HepG2 (cell line): ENCODE results near the gene OR6V1. TPM values are rescaled to one million over a fixed set of nuclear protein-coding genes. Genes with fewer than 3 reads are reported as not detected.

Experiments
- ATAC-seq: fragments of 200-7000 bp; cut with Tn5 transposase; 3 replicates; pipeline ENCODE4 v1.9.1; 2020; ENCODE audit warnings: mild to moderate bottlenecking, moderate library complexity
- BruUV-seq: library from RNA; stranded (reverse); fragments of 400-500 nt; replicated peaks from 2 replicates; lab custom pipeline; 2021; lab: Mats Ljungman, UMichigan
- CTCF ChIA-PET: fragments of 300-600 bp; formaldehyde crosslinking; extraction: SDS; loops from one replicate; lab custom pipeline; 2021; ENCODE audit warnings: low total read pairs, inconsistent platforms, low intra/inter-chr PET ratio; lab: Yijun Ruan, JAX
- POLR2A ChIA-PET: fragments of 350-600 bp; sonication (Branson Sonifier 250); formaldehyde crosslinking; loops from one replicate; lab custom pipeline; 2020; ENCODE audit warnings: antibody characterized with exemption, inconsistent platforms; lab: Yijun Ruan, JAX
- DNase-seq: peaks from one replicate; pipeline ENCODE4 v3.0.0-alpha.2; 2015; ENCODE audit warnings: low spot score
- FAIRE-seq: peaks from 3 replicates; lab custom pipeline; 2011; peaks lifted over from hg19 to GRCh38; lab: Jason Lieb, UNC
- H2AFZ ChIP-seq: one replicate; pipeline ENCODE4 v1.6.1; 2011; ENCODE audit warnings: low read length, inconsistent platforms
- H3K27ac ChIP-seq: fragments of 300-600 bp; 3 replicates; pipeline ENCODE4 v1.8.0; 2011; ENCODE audit warnings: mixed run types, mild to moderate bottlenecking, mixed read lengths, low read length, inconsistent platforms; ENCODE audit not compliant: insufficient read depth; ENCODE audit errors: extremely low read length
- H3K27me3 ChIP-seq, 2 experiments: fragments of 200-600 bp in 1 of 2; 2 replicates in 1 of 2; 3 replicates in 1 of 2; pipeline versions ENCODE4 v1.6.0 to v1.8.0; 2011; ENCODE audit warnings: low read length in 2 of 2, mild to moderate bottlenecking in 2 of 2, moderate library complexity in 2 of 2, inconsistent platforms in 1 of 2; ENCODE audit not compliant: insufficient read depth in 2 of 2, control insufficient read depth in 1 of 2
- H3K36me3 ChIP-seq, 2 experiments: fragments of 200-600 bp in 1 of 2; replicated peaks in 1 of 2; 2 replicates in 1 of 2; 3 replicates in 1 of 2; pipeline versions ENCODE4 v1.5.1 to v1.8.0; 2011; ENCODE audit warnings: low read length in 2 of 2, inconsistent platforms in 1 of 2; ENCODE audit not compliant: insufficient read depth in 2 of 2, control insufficient read depth in 1 of 2
- H3K4me1 ChIP-seq: 2 replicates; pipeline ENCODE4 v1.5.1; 2012; ENCODE audit warnings: low read length, inconsistent platforms; ENCODE audit not compliant: insufficient read depth
- H3K4me2 ChIP-seq: 2 replicates; pipeline ENCODE4 v1.6.0; 2011; ENCODE audit warnings: low read depth, low read length, inconsistent platforms
- H3K4me3 ChIP-seq, 3 experiments: fragments of 200-600 bp in 1 of 3; sonication (generic), shearing (Covaris generic) in 1 of 3; replicated peaks in 1 of 3; 2 replicates each; pipeline ENCODE4 v1.5.1; 2011 to 2016; ENCODE audit warnings: low read length in 3 of 3, inconsistent platforms in 2 of 3, low read depth in 2 of 3, mild to moderate bottlenecking in 2 of 3, control low read depth in 1 of 3, mixed read lengths in 1 of 3; ENCODE audit not compliant: insufficient read depth in 1 of 3
- H3K79me2 ChIP-seq: one replicate; pipeline ENCODE4 v1.6.1; 2011; ENCODE audit warnings: low read length, inconsistent platforms; ENCODE audit not compliant: insufficient read depth
- H3K9ac ChIP-seq: 2 replicates; pipeline ENCODE4 v1.6.0; 2011; ENCODE audit warnings: mild to moderate bottlenecking, low read depth, low read length, inconsistent platforms; ENCODE audit not compliant: insufficient read depth
- H3K9me3 ChIP-seq: 2 replicates; pipeline ENCODE4 v1.5.1; 2012; ENCODE audit warnings: mild to moderate bottlenecking, low read length
- H4K20me1 ChIP-seq: 2 replicates; pipeline ENCODE4 v1.6.0; 2011; ENCODE audit warnings: inconsistent platforms, mild to moderate bottlenecking, low read length, moderate library complexity; ENCODE audit not compliant: insufficient read depth
- AFF4 ChIP-seq: sonication (generic); formaldehyde crosslinking; IDR thresholded peaks from 2 replicates; pipeline ENCODE4 v1.4.0; 2020; ENCODE audit warnings: missing genetic modification reagents
- DMAP1 ChIP-seq: IDR thresholded peaks from 2 replicates; pipeline ENCODE4 v1.6.1; 2016
- E2F2 ChIP-seq: sonication (generic); formaldehyde crosslinking; IDR thresholded peaks from 2 replicates; pipeline ENCODE4 v1.4.0; 2020; ENCODE audit warnings: missing genetic modification reagents, borderline replicate concordance
- GATA4 ChIP-seq: sonication (generic); IDR thresholded peaks from 2 replicates; pipeline ENCODE4 v1.6.1; 2016; ENCODE audit warnings: antibody characterized with exemption, low read depth, borderline replicate concordance
- GLI4 ChIP-seq: sonication (generic); formaldehyde crosslinking; IDR thresholded peaks from 2 replicates; pipeline ENCODE4 v1.5.1; 2020; ENCODE audit warnings: missing genetic modification reagents, mild to moderate bottlenecking, moderate library complexity, borderline replicate concordance
- KDM5A ChIP-seq: fragments of 200-600 bp; sonication (generic); IDR thresholded peaks from 2 replicates; pipeline ENCODE4 v1.7.0; 2018; ENCODE audit warnings: antibody characterized with exemption, mild to moderate bottlenecking, low read length, borderline replicate concordance
- NFIB ChIP-seq: sonication (generic); formaldehyde crosslinking; IDR thresholded peaks from 2 replicates; pipeline ENCODE4 v1.9.0; 2021; ENCODE audit warnings: missing genetic modification reagents, mild to moderate bottlenecking, borderline replicate concordance
- TMF1 ChIP-seq: sonication (generic); formaldehyde crosslinking; IDR thresholded peaks from 2 replicates; pipeline ENCODE4 v1.8.1; 2022; ENCODE audit warnings: low read depth, missing genetic modification reagents
- ZBTB1 ChIP-seq: sonication (generic); formaldehyde crosslinking; IDR thresholded peaks from 2 replicates; pipeline ENCODE4 v1.4.0; 2020; ENCODE audit warnings: missing genetic modification reagents, borderline replicate concordance
- ZBTB14 ChIP-seq: sonication (generic); formaldehyde crosslinking; IDR thresholded peaks from 2 replicates; pipeline ENCODE4 v1.4.0; 2020; ENCODE audit warnings: missing genetic modification reagents
- ZFP37 ChIP-seq: sonication (generic); formaldehyde crosslinking; IDR thresholded peaks from 2 replicates; pipeline ENCODE4 v1.4.0; 2020; ENCODE audit warnings: missing genetic modification reagents, borderline replicate concordance
- ZHX1 ChIP-seq: sonication (generic); formaldehyde crosslinking; IDR thresholded peaks from 2 replicates; pipeline ENCODE4 v1.8.1; 2022; ENCODE audit warnings: low read depth, mild to moderate bottlenecking, missing genetic modification reagents
- ZNF333 ChIP-seq: sonication (generic); formaldehyde crosslinking; IDR thresholded peaks from 2 replicates; pipeline ENCODE4 v1.4.0; 2020; ENCODE audit warnings: mild to moderate bottlenecking, missing genetic modification reagents, borderline replicate concordance
- ZNF431 ChIP-seq: sonication (generic); formaldehyde crosslinking; IDR thresholded peaks from 2 replicates; pipeline ENCODE4 v1.9.0; 2022; ENCODE audit warnings: missing genetic modification reagents, low read depth, mild to moderate bottlenecking, borderline replicate concordance
- ZNF501 ChIP-seq: sonication (generic); formaldehyde crosslinking; IDR thresholded peaks from 2 replicates; pipeline ENCODE4 v1.5.1; 2020; ENCODE audit warnings: mild to moderate bottlenecking, moderate library complexity, missing genetic modification reagents
- ZNF558 ChIP-seq: sonication (generic); formaldehyde crosslinking; IDR thresholded peaks from 2 replicates; pipeline ENCODE4 v1.9.0; 2022; ENCODE audit warnings: mild to moderate bottlenecking, missing genetic modification reagents, borderline replicate concordance
- ZNF7 ChIP-seq: IDR thresholded peaks from 2 replicates; pipeline ENCODE4 v1.6.1; 2016; ENCODE audit warnings: missing biosample characterization, missing genetic modification reagents
- ZNF879 ChIP-seq: sonication (generic); formaldehyde crosslinking; IDR thresholded peaks from 2 replicates; pipeline ENCODE4 v1.8.1; 2023; ENCODE audit warnings: missing genetic modification reagents
- in situ Hi-C: cut with HindIII; loops from 2 replicates; pipeline ENCODE4 v1.10.0; 2017; ENCODE audit warnings: low pct_unique_long_range_greater_than_20kb; ENCODE audit not compliant: extremely low pct_ligation_motif_present
- intact Hi-C: fragments of 100-400 bp; cut with micrococcal nuclease; formaldehyde crosslinking; loops from one replicate; pipeline ENCODE4 v1.10.0; 2022; ENCODE audit not compliant: unreplicated experiment
- polyA plus RNA-seq, 8 experiments: library from polyadenylated mRNA; depleted of rRNA in 3 of 8; stranded (reverse) in 7 of 8; unstranded in 1 of 8; fragments of >200 nt; fragmentation: Illumina TruSeq in 4 of 8; extraction: Trizol in 4 of 8; gene quantifications; 2 replicates each; pipeline versions ENCODE4 v1.2.1 to v1.2.3, GENCODE V29; 2011 to 2016; ENCODE audit warnings: low read depth in 4 of 8, missing spikeins in 1 of 8, mixed read lengths in 1 of 8; ENCODE audit not compliant: insufficient read depth in 1 of 8
- total RNA-seq, 5 experiments: library from RNA; depleted of rRNA; stranded (reverse); fragments of >200 nt; fragmentation: Illumina TruSeq; extraction: Trizol; gene quantifications; 2 replicates each; pipeline ENCODE4 v1.2.3, GENCODE V29; 2016; ENCODE audit warnings: low read depth in 1 of 5

Gene OR6V1
- total and polyA plus RNA-seq, 2 of the 13 experiments (the other 11 are each of a cell fraction or from before 2014, with no cell fraction given), result not detected

GRCh38 chr7:143018931-143019330, 33.2 kb upstream of the OR6V1 start:
- ChIA-PET CTCF (no interaction called here), POLR2A (no interaction called here)
- FAIRE-seq (no peak), ATAC-seq (no peak), DNase-seq (no peak)
- intact Hi-C loops, result no loop called here
- H2AFZ ChIP-seq, result no peak overlapping the region
- in situ Hi-C loops, result no loop called here
- H3K4me3 ChIP-seq, result no peak overlapping the region
- H3K4me2 ChIP-seq, result no peak overlapping the region
- H3K27me3 ChIP-seq, result no peaks in the 10 kb centered on the region
- BruUV-seq, result no TSS peak
- H3K4me1 ChIP-seq, result no peaks in the 10 kb centered on the region
- H3K9ac ChIP-seq, result no peak overlapping the region
- H3K36me3 ChIP-seq, result no peaks in the 10 kb centered on the region
- H3K79me2 ChIP-seq, result no peaks in the 10 kb centered on the region
- no peaks in the 10 kb centered on the region for H3K9me3 ChIP-seq
- no peaks in the 10 kb centered on the region for H4K20me1 ChIP-seq
- H3K27ac ChIP-seq, result no peak overlapping the region
- TF ChIP-seq E2F2 (CRISPR knock-in tag) (no peak), TMF1 (CRISPR knock-in tag) (no peak), KDM5A (no peak), ZBTB14 (CRISPR knock-in tag) (no peak), AFF4 (CRISPR knock-in tag) (no peak), ZHX1 (CRISPR knock-in tag) (no peak), DMAP1 (CRISPR knock-in tag) (no peak), GLI4 (no peak), ZFP37 (no peak), ZNF879 (CRISPR knock-in tag) (no peak), ZNF333 (no peak), ZBTB1 (CRISPR knock-in tag) (no peak), GATA4 (no peak), NFIB (CRISPR knock-in tag) (no peak), ZNF7 (CRISPR knock-in tag) (no peak), ZNF431 (CRISPR knock-in tag) (no peak), ZNF501 (CRISPR knock-in tag) (no peak), ZNF558 (no peak)
